ENCODE measurements around the gene GJB3. TPM values are rescaled to one million over a fixed set of nuclear protein-coding genes. Genes with fewer than 3 reads are reported as not detected.

GJB3 gene
- total RNA-seq, 6 donors from 2014 or later, result 0.29 to 3.3 (median 1.4) TPM; not detected in 2

- H3K27ac ChIP-seq, result peak overlapping the region in 3 of 4 donors; percentile 78 to 86 (median 86)
- TF ChIP-seq POLR2A (IDR thresholded peaks at IDR 0.05) (no peak), EP300 (IDR thresholded peaks at IDR 0.05) (no peak), POLR2AphosphoS5 (IDR thresholded peaks at IDR 0.05) (no peak)
- H3K27me3 ChIP-seq, result peaks cover 0 to 7% (median 0%) of the 10 kb centered on the region in 4 donors
- H3K4me1 ChIP-seq, result peaks cover 0 to 13% (median 6%) of the 10 kb centered on the region in 4 donors
- DNase-seq, result no peak
- peaks cover 0 to 7% (median 3%) of the 10 kb centered on the region in 4 donors for H3K36me3 ChIP-seq
- no peak for ATAC-seq (ENCODE audit: low FRiP score in 2 of 2)
- H3K4me3 ChIP-seq, result peak overlapping the region in 3 of 4 donors; percentile 46 to 55 (median 53)
- peaks cover 0 to 3% (median 0%) of the 10 kb centered on the region in 4 donors for H3K9me3 ChIP-seq
- 85 to 90% methylated on average over 4 to 12 of the region's 12 CpGs for WGBS, 2 donors
Measured at GRCh38 chr1:34794790-34795180, 13.8 kb downstream of the GJB3 start.

- Histone ChIP-seq H3K4me1 (peaks cover 0 to 13% (median 6%) of the 10 kb centered on the region in 4 donors), H3K27me3 (peaks cover 0 to 7% (median 0%) of the 10 kb centered on the region in 4 donors), H3K9me3 (peaks cover 0 to 3% (median 0%) of the 10 kb centered on the region in 4 donors), H3K27ac (peak overlapping the region in 3 of 4 donors; percentile 14 to 86 (median 86)), H3K4me3 (peak overlapping the region in 3 of 4 donors; percentile 46 to 55 (median 53)), H3K36me3 (peaks cover 0 to 7% (median 3%) of the 10 kb centered on the region in 4 donors)
- WGBS, 2 donors, result 65 to 77% methylated on average over 6 of the region's 6 CpGs
- TF ChIP-seq EP300 (IDR thresholded peaks at IDR 0.05) (no peak), POLR2AphosphoS5 (IDR thresholded peaks at IDR 0.05) (no peak), POLR2A (IDR thresholded peaks at IDR 0.05) (no peak), CTCF (IDR thresholded peaks at IDR 0.05) (no peak)
- DNase-seq (no peak), ATAC-seq (ENCODE audit: low FRiP score in 2 of 2) (no peak)
Measured at GRCh38 chr1:34795916-34796315, 14.9 kb downstream of the GJB3 start.

- DNase-seq (no peak), ATAC-seq (ENCODE audit: low FRiP score in 2 of 2) (no peak)
- TF ChIP-seq CTCF (IDR thresholded peaks at IDR 0.05), result no peak
- no peak for TF ChIP-seq POLR2A (IDR thresholded peaks at IDR 0.05)
- no peak for TF ChIP-seq EP300 (IDR thresholded peaks at IDR 0.05)
- TF ChIP-seq POLR2AphosphoS5 (IDR thresholded peaks at IDR 0.05), result no peak
- 71 to 90% methylated on average over 6 of the region's 6 CpGs for WGBS, 2 donors
- H3K27me3 ChIP-seq, result peaks cover 0 to 5% (median 0%) of the 10 kb centered on the region in 4 donors
- peaks cover 0 to 7% (median 3%) of the 10 kb centered on the region in 4 donors for H3K36me3 ChIP-seq
- H3K4me3 ChIP-seq, result peak overlapping the region in 3 of 4 donors; percentile 46 to 55 (median 53)
- peaks cover 0 to 13% (median 6%) of the 10 kb centered on the region in 4 donors for H3K4me1 ChIP-seq
- peak overlapping the region in 3 of 4 donors; percentile 32 to 86 (median 86) for H3K27ac ChIP-seq
- H3K9me3 ChIP-seq, result no peaks in the 10 kb centered on the region
Measured at GRCh38 chr1:34796990-34797389, 16.0 kb downstream of the GJB3 start.

- H3K4me3 ChIP-seq, result no peak overlapping the region
- H3K27ac ChIP-seq, result no peak overlapping the region
- no peaks in the 10 kb centered on the region for H3K27me3 ChIP-seq
- H3K9me3 ChIP-seq, result no peaks in the 10 kb centered on the region
- DNase-seq (no peak), ATAC-seq (ENCODE audit: low FRiP score in 2 of 2) (no peak)
- H3K36me3 ChIP-seq, result no peaks in the 10 kb centered on the region
- TF ChIP-seq POLR2AphosphoS5 (IDR thresholded peaks at IDR 0.05), result no peak
- TF ChIP-seq EP300 (IDR thresholded peaks at IDR 0.05), result no peak
- TF ChIP-seq CTCF (IDR thresholded peaks at IDR 0.05), result no peak
- no peak for TF ChIP-seq POLR2A (IDR thresholded peaks at IDR 0.05)
- 74 to 94% methylated on average over 6 of the region's 6 CpGs for WGBS, 2 donors
- H3K4me1 ChIP-seq, result no peaks in the 10 kb centered on the region
Measured at GRCh38 chr1:34800214-34800613, 19.2 kb downstream of the GJB3 start.

GRCh38 chr1:34803770-34804169 lies 22.8 kb downstream of the GJB3 start:
- Histone ChIP-seq H3K36me3 (no peaks in the 10 kb centered on the region), H3K4me3 (no peak overlapping the region), H3K27ac (no peak overlapping the region), H3K9me3 (no peaks in the 10 kb centered on the region), H3K4me1 (no peaks in the 10 kb centered on the region), H3K27me3 (no peaks in the 10 kb centered on the region)
- no peak for ATAC-seq (ENCODE audit: low FRiP score in 2 of 2)
- no peak for TF ChIP-seq EP300 (IDR thresholded peaks at IDR 0.05)
- no peak for TF ChIP-seq CTCF (IDR thresholded peaks at IDR 0.05)
- TF ChIP-seq POLR2A (IDR thresholded peaks at IDR 0.05), result no peak
- TF ChIP-seq POLR2AphosphoS5 (IDR thresholded peaks at IDR 0.05), result no peak
- no peak for DNase-seq
- 96% methylated on average over 3 of the region's 3 CpGs for WGBS, 2 donors

Data from upper lobe of left lung (tissue), 6 donors.